ENCODE results near the gene KCNIP4. TPM values are rescaled to one million over a fixed set of nuclear protein-coding genes. Genes with fewer than 3 reads are reported as not detected.

The KCNIP4 gene
- total RNA-seq, 4 donors from 2014 or later: 1.3 to 11.1 TPM; not detected in 2

- Histone ChIP-seq H3K27ac (no peak overlapping the region), H3K27me3 (no peaks in the 10 kb centered on the region), H3K4me1 (no peaks in the 10 kb centered on the region), H3K4me3 (no peak overlapping the region), H3K36me3 (no peaks in the 10 kb centered on the region), H3K9me3 (no peaks in the 10 kb centered on the region)
- TF ChIP-seq CTCF (IDR thresholded peaks at IDR 0.05) (no peak), POLR2A (IDR thresholded peaks at IDR 0.05) (no peak)
- intact Hi-C loops (cut with DNase I; ENCODE audit: low total_unique reads): no loop called here
- no peak for DNase-seq
These were observed 323.1 kb downstream of the KCNIP4 start for GRCh38 chr4:21625447-21625846.

- Histone ChIP-seq H3K27ac (no peak overlapping the region), H3K4me3 (no peak overlapping the region), H3K27me3 (no peaks in the 10 kb centered on the region), H3K4me1 (no peaks in the 10 kb centered on the region), H3K9me3 (no peaks in the 10 kb centered on the region), H3K36me3 (no peaks in the 10 kb centered on the region)
- TF ChIP-seq POLR2A (IDR thresholded peaks at IDR 0.05): no peak
- TF ChIP-seq CTCF (IDR thresholded peaks at IDR 0.05): no peak
- no peak for DNase-seq
- intact Hi-C loops (cut with DNase I; ENCODE audit: low total_unique reads): no loop called here
These were observed 343.6 kb downstream of the KCNIP4 start for GRCh38 chr4:21605006-21605405.

GRCh38 chr4:21596521-21596920, 352.1 kb downstream of the KCNIP4 start:
- no peak for DNase-seq
- TF ChIP-seq CTCF (IDR thresholded peaks at IDR 0.05): no peak
- TF ChIP-seq POLR2A (IDR thresholded peaks at IDR 0.05): no peak
- no peaks in the 10 kb centered on the region for H3K27me3 ChIP-seq
- H3K27ac ChIP-seq: no peak overlapping the region
- H3K4me1 ChIP-seq: no peaks in the 10 kb centered on the region
- intact Hi-C loops (cut with DNase I; ENCODE audit: low total_unique reads): no loop called here
- no peaks in the 10 kb centered on the region for H3K36me3 ChIP-seq
- no peaks in the 10 kb centered on the region for H3K9me3 ChIP-seq
- no peak overlapping the region for H3K4me3 ChIP-seq

- Histone ChIP-seq H3K27me3 (no peaks in the 10 kb centered on the region), H3K4me1 (no peaks in the 10 kb centered on the region), H3K9me3 (no peaks in the 10 kb centered on the region), H3K4me3 (no peak overlapping the region), H3K27ac (no peak overlapping the region), H3K36me3 (no peaks in the 10 kb centered on the region)
- no peak for TF ChIP-seq POLR2A (IDR thresholded peaks at IDR 0.05)
- no peak for TF ChIP-seq CTCF (IDR thresholded peaks at IDR 0.05)
- no peak for DNase-seq
- intact Hi-C loops (cut with DNase I; ENCODE audit: low total_unique reads): no loop called here
These were observed 354.9 kb downstream of the KCNIP4 start for GRCh38 chr4:21593671-21594001.

- no peaks in the 10 kb centered on the region for H3K27me3 ChIP-seq
- DNase-seq: no peak
- H3K9me3 ChIP-seq: no peaks in the 10 kb centered on the region
- no peak overlapping the region for H3K27ac ChIP-seq
- TF ChIP-seq CTCF (IDR thresholded peaks at IDR 0.05) (no peak), POLR2A (IDR thresholded peaks at IDR 0.05) (no peak)
- intact Hi-C loops (cut with DNase I; ENCODE audit: low total_unique reads): no loop called here
- no peaks in the 10 kb centered on the region for H3K4me1 ChIP-seq
- H3K4me3 ChIP-seq: no peak overlapping the region
- no peaks in the 10 kb centered on the region for H3K36me3 ChIP-seq
These were observed 355.5 kb downstream of the KCNIP4 start for GRCh38 chr4:21592970-21593670.
